Esophagus (tissue), 2 donors: ENCODE results near the gene NARF. TPM values are rescaled to one million over a fixed set of nuclear protein-coding genes. Genes with fewer than 3 reads are reported as not detected.
"Not testable (repeated sequence)": the region's sequence is repeated elsewhere in the genome, so short reads cannot be mapped to it uniquely, and the experiment has no call there.

Experiments
- H3K27ac ChIP-seq, 2 donors: one replicate each; pipeline ENCODE4 v1.5.1; 2013; ENCODE audit warnings: low read depth in 2 of 2, mild to moderate bottlenecking in 2 of 2, inconsistent platforms in 1 of 2, low read length in 1 of 2, moderate library complexity in 1 of 2
- H3K27me3 ChIP-seq, 2 donors: one replicate each; pipeline ENCODE4 v1.6.1; 2013; ENCODE audit warnings: low read length in 2 of 2, control low read depth in 1 of 2, mild to moderate bottlenecking in 1 of 2; ENCODE audit not compliant: insufficient read depth in 2 of 2, control insufficient read depth in 1 of 2
- H3K36me3 ChIP-seq, 2 donors: one replicate each; pipeline ENCODE4 v1.6.1; 2013; ENCODE audit warnings: low read length in 1 of 2; ENCODE audit not compliant: control insufficient read depth in 2 of 2, insufficient read depth in 2 of 2
- H3K4me1 ChIP-seq, 2 donors: one replicate each; pipeline ENCODE4 v1.6.1; 2013; ENCODE audit warnings: low read length in 1 of 2; ENCODE audit not compliant: control insufficient read depth in 2 of 2, insufficient read depth in 2 of 2
- H3K4me3 ChIP-seq, 2 donors: one replicate each; pipeline ENCODE4 v1.5.1; 2013; ENCODE audit warnings: low read length in 2 of 2, mild to moderate bottlenecking in 2 of 2, low read depth in 1 of 2, moderate library complexity in 1 of 2
- H3K9me3 ChIP-seq, 2 donors: one replicate each; pipeline ENCODE4 v1.6.1; 2013; ENCODE audit warnings: mild to moderate bottlenecking in 2 of 2, low read depth in 1 of 2, low read length in 1 of 2, moderate library complexity in 1 of 2; ENCODE audit not compliant: control insufficient read depth in 2 of 2, insufficient read depth in 1 of 2
- WGBS, 2 donors: extraction: QIAGEN DNeasy Blood & Tissue Kit; methylation state at CpG; one replicate each; pipeline ENCODE4 v1.1.7; 2013; 5-methylcytosine and 5-hydroxymethylcytosine counted together
- polyA plus RNA-seq, 2 donors: library from polyadenylated mRNA; stranded (reverse); fragments of 200-250 nt; gene quantifications; one replicate each; pipeline ENCODE4 v1.2.3, GENCODE V29; 2013
- donor health status: healthy with polysubstance abuse.
- donor health status: Bipolar disorder and iron deficiency.

The NARF gene
- polyA plus RNA-seq, 2 donors = 31.1 to 53.3 TPM

- not testable (repeated sequence) for H3K27me3 ChIP-seq, H3K9me3 ChIP-seq, H3K4me3 ChIP-seq, H3K27ac ChIP-seq, H3K36me3 ChIP-seq
- peaks cover 12 to 17% of the 10 kb centered on the region in 2 donors for H3K4me1 ChIP-seq
- WGBS, 2 donors = 70 to 73% methylated on average over 18 of the region's 18 CpGs
Measured at GRCh38 chr17:82539076-82539475, 80.5 kb downstream of the NARF start.

Other genes starting within 250 kb of the NARF start
- gene CCDC57, start 245.9 kb upstream of the NARF start, polyA plus RNA-seq = 10 to 100 TPM; 16.3 to 33.7 TPM
- 10 to 100 TPM; 17.5 to 41.0 TPM for gene SLC16A3, start 229.7 kb upstream of the NARF start, polyA plus RNA-seq
- gene CSNK1D, start 185.0 kb upstream of the NARF start, polyA plus RNA-seq = 10 to 100 TPM; 63.7 to 79.6 TPM
- gene CD7, start 141.1 kb upstream of the NARF start, polyA plus RNA-seq = 1 to 10 TPM; 2.6 to 3.1 TPM
- 10 to 100 TPM in 1 of 2 donors, 1 to 10 TPM in 1; 2.2 to 10.8 TPM for gene SECTM1, start 125.0 kb upstream of the NARF start, polyA plus RNA-seq
- under 1 TPM in 1 of 2 donors, not detected in 1; 0.01 TPM for gene TEX19, start 99.5 kb upstream of the NARF start, polyA plus RNA-seq
- gene UTS2R, start 87.0 kb upstream of the NARF start, polyA plus RNA-seq = not detected
- 10 to 100 TPM; 24.0 to 46.5 TPM for gene HEXD, start 40.4 kb upstream of the NARF start, polyA plus RNA-seq
- 10 to 100 TPM; 11.4 to 11.6 TPM for gene OGFOD3, start 40.2 kb upstream of the NARF start, polyA plus RNA-seq
- 10 to 100 TPM; 27.5 to 28.1 TPM for gene CYBC1, start 8.0 kb upstream of the NARF start, polyA plus RNA-seq
- 10 to 100 TPM; 15.9 to 20.5 TPM for gene FOXK2, start 61.0 kb downstream of the NARF start, polyA plus RNA-seq
- gene WDR45B, start 189.7 kb downstream of the NARF start, polyA plus RNA-seq = 10 to 100 TPM; 72.2 to 75.3 TPM
- gene RAB40B, start 240.0 kb downstream of the NARF start, polyA plus RNA-seq = 1 to 10 TPM; 9.3 to 9.7 TPM